Subcutaneous abdominal adipose tissue (tissue), 5 donors: ENCODE results near the gene DPT.

ENCODE experiments used
- H3K27ac ChIP-seq: one replicate; pipeline ENCODE4 v1.7.0; 2013; ENCODE audit warnings: low read depth, mild to moderate bottlenecking, inconsistent platforms, low read length, moderate library complexity
- H3K27me3 ChIP-seq, 5 donors: one replicate each; pipeline ENCODE4 v1.7.0; 2013; ENCODE audit warnings: low read length in 5 of 5, inconsistent platforms in 1 of 5; ENCODE audit not compliant: control insufficient read depth in 5 of 5, insufficient read depth in 4 of 5
- H3K36me3 ChIP-seq, 5 donors: one replicate each; pipeline ENCODE4 v1.7.0; 2013; ENCODE audit warnings: low read length in 5 of 5; ENCODE audit not compliant: control insufficient read depth in 5 of 5, insufficient read depth in 5 of 5
- H3K4me1 ChIP-seq, 5 donors: one replicate each; pipeline ENCODE4 v1.7.0; 2013; ENCODE audit warnings: low read length in 5 of 5, mild to moderate bottlenecking in 3 of 5, moderate library complexity in 1 of 5; ENCODE audit not compliant: control insufficient read depth in 5 of 5, insufficient read depth in 5 of 5
- H3K4me3 ChIP-seq, 5 donors: one replicate each; pipeline ENCODE4 v1.7.0; 2013; ENCODE audit warnings: low read length in 5 of 5, low read depth in 1 of 5
- H3K9ac ChIP-seq, 5 donors: one replicate each; pipeline ENCODE4 v1.7.0; 2013; ENCODE audit warnings: low read length in 5 of 5, mild to moderate bottlenecking in 4 of 5, moderate library complexity in 3 of 5
- H3K9me3 ChIP-seq, 5 donors: one replicate each; pipeline ENCODE4 v1.7.0; 2013; ENCODE audit warnings: low read length in 5 of 5; ENCODE audit not compliant: control insufficient read depth in 5 of 5
- donor health status: healthy.
- donor health status: healthy.
- donor health status: healthy.
- donor health status: healthy.
- donor health status: healthy.

Gene DPT

GRCh38 chr1:168673974-168674683, 54.9 kb downstream of the DPT start:
- Histone ChIP-seq H3K4me1 (no peaks in the 10 kb centered on the region), H3K27me3 (no peaks in the 10 kb centered on the region), H3K36me3 (no peaks in the 10 kb centered on the region), H3K9me3 (peaks cover 0 to 3% (median 0%) of the 10 kb centered on the region in 5 donors), H3K27ac (no peak overlapping the region), H3K4me3 (no peak overlapping the region), H3K9ac (no peak overlapping the region)

- Histone ChIP-seq H3K27me3 (no peaks in the 10 kb centered on the region), H3K4me1 (no peaks in the 10 kb centered on the region), H3K27ac (no peak overlapping the region), H3K36me3 (no peaks in the 10 kb centered on the region), H3K9ac (no peak overlapping the region), H3K9me3 (peaks cover 0 to 3% (median 0%) of the 10 kb centered on the region in 5 donors), H3K4me3 (no peak overlapping the region)
Observed at GRCh38 chr1:168672278-168672677, 56.7 kb downstream of the DPT start.

GRCh38 chr1:168671782-168672181, 57.2 kb downstream of the DPT start:
- no peak overlapping the region for H3K27ac ChIP-seq
- no peaks in the 10 kb centered on the region for H3K27me3 ChIP-seq
- no peak overlapping the region for H3K4me3 ChIP-seq
- no peak overlapping the region for H3K9ac ChIP-seq
- H3K4me1 ChIP-seq, result no peaks in the 10 kb centered on the region
- peaks cover 0 to 3% (median 0%) of the 10 kb centered on the region in 5 donors for H3K9me3 ChIP-seq
- H3K36me3 ChIP-seq, result no peaks in the 10 kb centered on the region

- no peak overlapping the region for H3K4me3 ChIP-seq
- no peak overlapping the region for H3K27ac ChIP-seq
- H3K9ac ChIP-seq, result no peak overlapping the region
- peaks cover 0 to 3% (median 0%) of the 10 kb centered on the region in 5 donors for H3K9me3 ChIP-seq
- no peaks in the 10 kb centered on the region for H3K4me1 ChIP-seq
- H3K36me3 ChIP-seq, result no peaks in the 10 kb centered on the region
- H3K27me3 ChIP-seq, result no peaks in the 10 kb centered on the region
Observed at GRCh38 chr1:168665975-168666374, 63.0 kb downstream of the DPT start.

DNA sequence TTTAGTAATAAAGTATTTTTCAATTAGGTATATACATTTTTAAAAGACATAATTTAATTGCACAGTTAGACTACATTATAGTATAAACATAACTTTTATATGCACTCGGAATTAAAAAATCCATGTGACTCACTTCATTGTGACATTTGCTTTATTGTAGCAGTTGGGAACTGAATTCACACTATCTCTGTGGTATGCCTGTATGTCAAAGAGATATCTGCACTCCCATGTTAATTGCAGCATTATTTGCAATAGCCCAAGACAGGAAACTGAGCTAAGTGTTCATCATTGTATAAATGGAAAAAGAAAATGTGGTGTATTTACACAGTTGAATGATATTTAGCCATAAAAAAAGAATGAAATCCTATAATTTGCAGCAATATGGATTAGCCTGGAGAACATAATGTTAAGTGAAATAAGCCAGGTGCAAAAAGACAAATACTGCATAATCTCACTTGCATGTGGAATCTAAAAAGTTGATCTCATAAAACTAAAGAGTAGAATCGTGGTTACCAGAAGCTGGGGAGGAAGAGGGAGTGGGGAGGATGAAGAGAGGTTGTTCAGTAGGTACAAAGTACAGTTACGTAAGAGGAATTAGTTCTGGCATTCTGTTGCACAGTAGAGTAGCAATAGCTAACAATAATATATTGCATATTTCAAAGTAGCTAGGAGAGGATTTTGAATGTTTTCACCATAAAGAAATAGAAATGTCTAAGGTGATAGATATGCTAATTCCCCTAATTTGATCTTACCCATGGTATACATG, 64.8 kb downstream of the DPT start:
- H3K27ac ChIP-seq, result no peak overlapping the region
- no peaks in the 10 kb centered on the region for H3K36me3 ChIP-seq
- H3K4me3 ChIP-seq, result no peak overlapping the region
- H3K27me3 ChIP-seq, result no peaks in the 10 kb centered on the region
- H3K4me1 ChIP-seq, result no peaks in the 10 kb centered on the region
- H3K9me3 ChIP-seq, result no peaks in the 10 kb centered on the region
- H3K9ac ChIP-seq, result no peak overlapping the region

DNA sequence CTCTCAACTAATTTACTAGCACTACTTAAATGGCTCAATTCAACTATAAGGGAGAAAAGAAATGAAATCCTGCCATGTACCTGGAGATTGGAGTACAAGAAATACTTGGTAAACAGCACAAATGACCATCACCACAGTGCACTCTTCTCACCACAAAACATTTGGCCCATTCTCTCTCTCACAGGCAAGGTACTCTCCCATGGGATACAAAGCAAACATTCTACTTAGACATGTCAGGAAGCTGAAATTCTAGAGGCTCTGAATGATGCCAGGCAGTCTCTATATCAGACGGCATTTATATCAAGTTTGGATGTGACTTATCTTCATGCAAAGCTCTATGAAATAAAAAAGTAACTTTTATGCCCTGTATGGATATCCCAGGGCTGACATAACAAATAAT, 72.5 kb downstream of the DPT start:
- Histone ChIP-seq H3K36me3 (no peaks in the 10 kb centered on the region), H3K27me3 (no peaks in the 10 kb centered on the region), H3K4me1 (no peaks in the 10 kb centered on the region), H3K9me3 (no peaks in the 10 kb centered on the region), H3K27ac (no peak overlapping the region), H3K9ac (no peak overlapping the region), H3K4me3 (no peak overlapping the region)

GRCh38 chr1:168654198-168654915, 74.6 kb downstream of the DPT start:
- H3K36me3 ChIP-seq, result no peaks in the 10 kb centered on the region
- no peak overlapping the region for H3K9ac ChIP-seq
- H3K27ac ChIP-seq, result no peak overlapping the region
- H3K4me3 ChIP-seq, result no peak overlapping the region
- H3K4me1 ChIP-seq, result no peaks in the 10 kb centered on the region
- no peaks in the 10 kb centered on the region for H3K27me3 ChIP-seq
- H3K9me3 ChIP-seq, result no peaks in the 10 kb centered on the region

- no peaks in the 10 kb centered on the region for H3K36me3 ChIP-seq
- H3K9me3 ChIP-seq, result no peaks in the 10 kb centered on the region
- H3K4me3 ChIP-seq, result no peak overlapping the region
- H3K27ac ChIP-seq, result no peak overlapping the region
- H3K4me1 ChIP-seq, result no peaks in the 10 kb centered on the region
- no peaks in the 10 kb centered on the region for H3K27me3 ChIP-seq
- no peak overlapping the region for H3K9ac ChIP-seq
Observed at GRCh38 chr1:168653567-168653966, 75.4 kb downstream of the DPT start.

GRCh38 chr1:168645721-168646120, 83.3 kb downstream of the DPT start:
- H3K4me3 ChIP-seq, result no peak overlapping the region
- no peak overlapping the region for H3K27ac ChIP-seq

More at GRCh38 chr1:168645721-168646120, 83.3 kb downstream of the DPT start:
- Histone ChIP-seq H3K36me3 (no peaks in the 10 kb centered on the region), H3K27me3 (no peaks in the 10 kb centered on the region), H3K9me3 (no peaks in the 10 kb centered on the region), H3K9ac (no peak overlapping the region), H3K4me1 (no peaks in the 10 kb centered on the region)
